Measurements from ENCODE around the gene ZBED1. TPM values are rescaled to one million over a fixed set of nuclear protein-coding genes. Genes with fewer than 3 reads are reported as not detected.

The ZBED1 gene
- total and polyA plus RNA-seq, 9 of the 15 experiments (the other 6 are each of a cell fraction or from before 2014, with no cell fraction given): 0.61 to 27.6 (median 13.9) TPM

DNA sequence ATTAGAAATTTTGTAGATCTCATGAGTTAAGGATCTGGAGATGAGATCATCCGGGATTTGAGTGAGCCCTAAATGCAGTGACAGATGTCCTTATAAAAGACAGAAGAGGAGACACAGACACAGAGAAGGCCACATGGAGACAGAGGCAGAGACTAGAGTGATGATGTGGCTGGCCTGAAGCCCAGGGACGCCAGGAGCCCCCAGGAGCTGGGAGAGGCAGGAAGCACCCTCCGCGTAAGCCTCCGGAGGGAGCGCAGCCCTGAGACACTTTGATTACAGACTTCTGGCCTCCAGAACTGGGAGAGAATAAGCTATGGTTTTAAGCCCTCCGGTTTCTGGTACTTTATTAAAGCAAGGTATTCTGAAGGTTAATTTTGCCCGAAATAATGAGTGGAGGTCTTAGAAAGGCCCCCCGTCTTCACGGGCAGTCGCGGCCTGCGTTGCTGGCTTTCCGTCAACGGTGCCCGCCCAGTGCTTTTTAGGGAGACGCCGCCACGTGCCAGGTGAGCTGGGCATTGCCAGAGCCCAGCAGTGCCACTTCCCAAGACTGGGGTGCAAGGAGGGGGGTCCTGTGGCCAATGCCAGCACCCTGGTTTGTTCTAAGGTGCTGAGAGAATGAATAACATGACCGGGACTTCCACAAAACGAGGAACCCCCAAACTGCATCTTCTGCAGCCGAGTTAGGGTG lies 8.1 kb downstream of the ZBED1 start:
- no peaks in the 10 kb centered on the region for H3K9me1 ChIP-seq (ENCODE audit: control insufficient read depth, insufficient read depth, low read length)
- intact Hi-C loops (cut with micrococcal nuclease): no loop called here

DNA sequence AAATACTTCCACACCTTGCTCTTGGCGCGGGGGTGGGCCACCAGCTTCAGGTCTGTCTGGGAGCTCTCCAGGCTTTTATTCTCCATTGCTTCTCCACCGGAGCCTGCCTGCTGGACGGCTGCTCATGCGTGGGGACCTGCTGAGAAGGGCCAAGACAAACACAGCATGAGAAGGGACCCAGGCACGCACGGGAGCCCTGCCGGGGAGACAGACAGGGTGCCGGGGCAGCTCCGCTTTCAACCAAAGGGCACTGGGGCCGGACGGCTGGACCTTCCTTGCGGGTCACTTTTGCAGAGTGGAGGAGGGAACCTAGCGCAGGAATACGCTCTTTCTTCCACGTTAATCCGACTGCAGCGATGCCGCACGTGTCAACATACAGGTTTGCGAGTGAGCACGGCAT lies 10.1 kb downstream of the ZBED1 start:
- FAIRE-seq: no peak

More for the DNA sequence above, 8.1 kb downstream of the ZBED1 start:
- Histone ChIP-seq H3K27ac (ENCODE audit: extremely low read depth, low read depth, low read length) (no peak overlapping the region), H3K9ac (ENCODE audit: insufficient read depth in 1 of 2, low read depth in 2 of 2, low read length in 2 of 2) (no peak overlapping the region; a peak in 1 of 4 replicates), H4K20me1 (replicated peaks; ENCODE audit: control insufficient read depth, insufficient read depth, low read length) (no peaks in the 10 kb centered on the region), H3K4me1 (replicated peaks in 1 of 2; ENCODE audit: control insufficient read depth in 2 of 2, insufficient read depth in 2 of 2, low read length in 2 of 2) (no peaks in the 10 kb centered on the region), H3K79me2 (ENCODE audit: control insufficient read depth, insufficient read depth, low read length) (peaks cover 23% of the 10 kb centered on the region), H3K27me3 (ENCODE audit: control insufficient read depth in 2 of 2, insufficient read depth in 2 of 2, low read length in 2 of 2) (no peaks in the 10 kb centered on the region), H3K4me2 (ENCODE audit: insufficient read depth, low read length) (no peak overlapping the region), H2AFZ (ENCODE audit: low read depth, low read length) (no peak overlapping the region), H3K9me3 (replicated peaks; ENCODE audit: control insufficient read depth, insufficient read depth, low read depth, low read length) (no peaks in the 10 kb centered on the region), H3K36me3 (ENCODE audit: control insufficient read depth, insufficient read depth, low read length) (peaks cover 40% of the 10 kb centered on the region; the same call in 1 of the 3 replicates), H3K4me3 (no peak overlapping the region)
- FAIRE-seq (no peak), ATAC-seq (no peak), DNase-seq (ENCODE audit: extremely low read depth in 1 of 4, low spot score in 3 of 4) (no peak)
- WGBS (ENCODE audit: insufficient coverage, low coverage, missing lambda C conversion rate): 98% methylated on average over 17 of the region's 22 CpGs
- no TSS peak for BruUV-seq (replicated peaks)
- ChIA-PET CTCF (ENCODE audit: low intra/inter-chr PET ratio) (no interaction called here), POLR2A (no interaction called here)
- in situ Hi-C loops (cut with MboI): no loop called here
- TF ChIP-seq MCM7 (IDR thresholded peaks at IDR 0.05): no peak
- 0 out of 2 replicates have a peak, but pooled peaks have one; percentile 31 for TF ChIP-seq POLR2G (IDR thresholded peaks at IDR 0.05; ENCODE audit: low read depth, low read length)

More for the DNA sequence above, 10.1 kb downstream of the ZBED1 start:
- Histone ChIP-seq H3K4me3 (no peak overlapping the region), H4K20me1 (replicated peaks; ENCODE audit: control insufficient read depth, insufficient read depth, low read length) (no peaks in the 10 kb centered on the region), H3K9ac (ENCODE audit: insufficient read depth in 1 of 2, low read depth in 2 of 2, low read length in 2 of 2) (no peak overlapping the region), H3K9me1 (ENCODE audit: control insufficient read depth, insufficient read depth, low read length) (no peaks in the 10 kb centered on the region), H3K36me3 (ENCODE audit: control insufficient read depth, insufficient read depth, low read length) (peaks cover 42% of the 10 kb centered on the region; the same call in 1 of the 3 replicates), H3K9me3 (replicated peaks; ENCODE audit: control insufficient read depth, insufficient read depth, low read depth, low read length) (no peaks in the 10 kb centered on the region), H2AFZ (ENCODE audit: low read depth, low read length) (no peak overlapping the region), H3K4me2 (ENCODE audit: insufficient read depth, low read length) (no peak overlapping the region), H3K27me3 (ENCODE audit: control insufficient read depth in 2 of 2, insufficient read depth in 2 of 2, low read length in 2 of 2) (no peaks in the 10 kb centered on the region), H3K79me2 (ENCODE audit: control insufficient read depth, insufficient read depth, low read length) (peaks cover 11% of the 10 kb centered on the region), H3K27ac (ENCODE audit: extremely low read depth, low read depth, low read length) (no peak overlapping the region), H3K4me1 (replicated peaks in 1 of 2; ENCODE audit: control insufficient read depth in 2 of 2, insufficient read depth in 2 of 2, low read length in 2 of 2) (peaks cover 0 to 3% of the 10 kb centered on the region in 2 experiments; a peak in 1 of 5 replicates)
- ATAC-seq (no peak), DNase-seq (ENCODE audit: extremely low read depth in 1 of 4, low spot score in 3 of 4) (no peak)
- POLR2A ChIA-PET: no interaction called here
- 100% methylated on average over 4 of the region's 22 CpGs for WGBS (ENCODE audit: insufficient coverage, low coverage, missing lambda C conversion rate)
- intact Hi-C loops (cut with micrococcal nuclease): no loop called here
- CTCF ChIA-PET (ENCODE audit: low intra/inter-chr PET ratio): no interaction called here
- TF ChIP-seq POLR2G (IDR thresholded peaks at IDR 0.05; ENCODE audit: low read depth, low read length) (0 out of 2 replicates have a peak, but pooled peaks have one; percentile 16), BRF1 (IDR thresholded peaks at IDR 0.05; ENCODE audit: borderline replicate concordance, extremely low read depth, insufficient read length) (no peak)
- BruUV-seq (replicated peaks): no TSS peak
- in situ Hi-C loops (cut with MboI): no loop called here
